Naive thymus-derived CD8-positive, alpha-beta T cell (primary cell): Measurements from ENCODE around the gene SULT1E1. TPM values are rescaled to one million over a fixed set of nuclear protein-coding genes. Genes with fewer than 3 reads are reported as not detected.
"Not testable (repeated sequence)": the region's sequence is repeated elsewhere in the genome, so short reads cannot be mapped to it uniquely, and the experiment has no call there.

Experiments
- ATAC-seq, 2 donors: fragments of 150-1000 bp; cut with Tn5 transposase in 1 of 2; sonication (Bioruptor Pico), chemical (Tn5 transposase) in 1 of 2; 1 replicate in 1 of 2; 2 replicates in 1 of 2; pipeline ENCODE4 v1.10.0; 2021; ENCODE audit warnings: mild to moderate bottlenecking in 2 of 2, moderate library complexity in 2 of 2
- POLR2A ChIA-PET: fragments of 350-600 bp; sonication (Branson Sonifier 250); formaldehyde crosslinking; loops from one replicate; lab custom pipeline; 2021; ENCODE audit warnings: antibody characterized with exemption; lab: Charles Lee
- DNase-seq, 10 donors: peaks; one replicate each; pipeline versions ENCODE4 v3.0.0 to v3.0.0-alpha.2; 2020 to 2022
- H3K27ac Mint-ChIP-seq, 10 donors: one replicate each; pipeline ENCODE4 v1.8.0; 2020 to 2022; ENCODE audit warnings: mild to moderate bottlenecking in 10 of 10, mixed read lengths in 10 of 10, moderate library complexity in 4 of 10, inconsistent platforms in 1 of 10
- H3K27me3 Mint-ChIP-seq, 5 donors: one replicate each; pipeline ENCODE4 v1.8.0; 2021 to 2022; ENCODE audit warnings: mixed read lengths in 5 of 5
- H3K36me3 Mint-ChIP-seq, 3 donors: one replicate each; pipeline ENCODE4 v1.8.0; 2020 to 2022; ENCODE audit warnings: mixed read lengths in 3 of 3, mild to moderate bottlenecking in 2 of 3, inconsistent platforms in 1 of 3
- H3K4me1 Mint-ChIP-seq, 4 donors: one replicate each; pipeline ENCODE4 v1.8.0; 2021 to 2022; ENCODE audit warnings: mixed read lengths in 4 of 4
- H3K4me3 Mint-ChIP-seq, 10 donors: one replicate each; pipeline ENCODE4 v1.8.0; 2020 to 2022; ENCODE audit warnings: mild to moderate bottlenecking in 10 of 10, mixed read lengths in 10 of 10, moderate library complexity in 6 of 10, inconsistent platforms in 1 of 10
- H3K9me3 Mint-ChIP-seq, 9 donors: one replicate each; pipeline ENCODE4 v1.8.0; 2020 to 2022; ENCODE audit warnings: mixed read lengths in 9 of 9, mild to moderate bottlenecking in 3 of 9, inconsistent platforms in 1 of 9, moderate library complexity in 1 of 9
- polyA plus RNA-seq, 3 donors: library from polyadenylated mRNA; unstranded; fragments of 300-500 nt; fragmentation: Illumina TruSeq; gene quantifications; one replicate each; pipeline ENCODE4 v1.2.3, GENCODE V29; 2021
- total RNA-seq, 8 experiments: library from RNA in 2 of 8; stranded (reverse) in 2 of 8; gene quantifications; one replicate each; pipeline ENCODE4 v1.2.3 and lab custom pipeline; 2021 to 2026

SULT1E1 gene
- total and polyA plus RNA-seq, 5 experiments from 2014 or later: not detected

GRCh38 chr4:69835766-69836165 lies 24.2 kb downstream of the SULT1E1 start:
- Mint-ChIP-seq H3K27ac (no peak overlapping the region), H3K4me1 (peaks cover 9 to 19% (median 14%) of the 10 kb centered on the region in 4 donors), H3K4me3 (no peak overlapping the region), H3K9me3 (no peaks in the 10 kb centered on the region), H3K36me3 (no peaks in the 10 kb centered on the region), H3K27me3 (peaks cover 0 to 4% (median 0%) of the 10 kb centered on the region in 5 donors)
- no peak for ATAC-seq
- DNase-seq: no peak
- POLR2A ChIA-PET: no interaction called here

DNA sequence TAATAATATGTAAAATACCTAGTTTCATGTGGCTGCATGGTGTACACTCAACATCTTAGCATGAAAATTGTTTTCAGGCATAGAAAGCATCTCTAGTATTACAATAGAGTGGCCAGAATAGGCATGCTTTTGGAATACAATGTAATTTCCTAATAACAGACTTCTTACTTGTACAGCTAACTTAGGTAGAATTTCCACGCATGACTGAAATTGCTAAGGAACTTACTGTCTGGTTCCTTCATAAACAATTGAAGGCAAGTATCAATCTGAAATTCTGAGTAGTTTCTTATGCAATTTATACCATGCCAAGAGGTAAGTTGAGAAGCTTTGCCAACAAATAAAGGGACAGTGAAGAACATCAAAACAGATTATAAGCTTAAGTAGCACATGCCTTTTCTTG lies 26.7 kb downstream of the SULT1E1 start:
- no peak for ATAC-seq
- no peak for DNase-seq
- POLR2A ChIA-PET: no interaction called here
- peaks cover 0 to under 1% (median 0%) of the 10 kb centered on the region in 9 donors for H3K9me3 Mint-ChIP-seq
- H3K36me3 Mint-ChIP-seq: no peaks in the 10 kb centered on the region
- H3K27me3 Mint-ChIP-seq: peaks cover 0 to 4% (median 0%) of the 10 kb centered on the region in 5 donors
- H3K4me3 Mint-ChIP-seq: no peak overlapping the region
- H3K4me1 Mint-ChIP-seq: peaks cover 16 to 22% (median 17%) of the 10 kb centered on the region in 4 donors
- H3K27ac Mint-ChIP-seq: no peak overlapping the region

DNA sequence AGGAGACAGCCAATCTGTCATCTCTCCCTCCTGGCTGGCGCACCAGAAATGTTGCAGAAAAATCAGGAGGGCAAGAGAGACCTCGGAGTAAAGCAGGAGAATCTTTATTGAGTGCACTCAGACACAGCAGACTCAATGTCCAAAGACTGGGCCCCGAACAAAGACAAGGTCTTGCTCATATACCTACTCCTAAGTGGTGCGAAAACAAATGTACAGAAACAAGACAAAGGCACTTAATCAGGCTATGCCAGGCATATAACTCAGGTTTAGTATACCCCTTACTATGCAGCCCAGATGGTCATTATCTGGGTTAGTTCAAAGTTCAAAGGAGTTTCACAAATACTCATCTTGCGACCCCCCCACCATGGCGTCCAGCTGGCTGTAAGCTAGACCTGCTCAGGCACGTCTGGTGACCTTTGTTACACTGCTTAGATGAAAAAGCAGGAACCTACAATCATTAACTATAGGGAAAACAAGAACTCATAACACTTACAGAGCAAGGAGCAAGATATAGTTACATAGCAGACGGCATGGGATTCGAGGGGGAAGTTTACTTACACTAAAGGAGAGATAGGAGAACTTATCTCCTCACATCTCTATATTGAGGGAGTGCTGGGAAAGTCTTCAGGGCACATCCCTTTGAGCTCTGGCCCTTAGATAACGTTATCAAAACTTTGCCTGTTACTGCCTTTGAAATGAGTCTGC lies 27.5 kb downstream of the SULT1E1 start:
- Mint-ChIP-seq H3K4me3 (peak overlapping the region in 3 of 10 donors; percentile 20 to 99 (median 91)), H3K27ac (peak overlapping the region in 2 of 10 donors; percentile 32 to 84), H3K9me3 (peaks cover 0 to 2% (median 0%) of the 10 kb centered on the region in 9 donors), H3K4me1 (peaks cover 16 to 22% (median 17%) of the 10 kb centered on the region in 4 donors), H3K27me3 (peaks cover 0 to 4% (median 0%) of the 10 kb centered on the region in 5 donors), H3K36me3 (no peaks in the 10 kb centered on the region)
- DNase-seq (no peak), ATAC-seq (no peak)
- POLR2A ChIA-PET: no interaction called here

GRCh38 chr4:69831646-69832325 lies 28.2 kb downstream of the SULT1E1 start:
- POLR2A ChIA-PET: interaction anchor here (1.5 kb wide), 1 partner anchor 10 kb away, joined by 3 read pairs; no protein-coding TSS in a partner anchor
- peak; percentile 77 to 82 for ATAC-seq

GRCh38 chr4:69831270-69831627 lies 28.7 kb downstream of the SULT1E1 start:
- H3K9me3 Mint-ChIP-seq: peaks cover 0 to 2% (median 0%) of the 10 kb centered on the region in 9 donors
- H3K4me3 Mint-ChIP-seq: peak overlapping the region; percentile 82 to 99 (median 94)
- H3K4me1 Mint-ChIP-seq: peaks cover 16 to 20% (median 16%) of the 10 kb centered on the region in 4 donors
- POLR2A ChIA-PET: interaction anchor here (1.5 kb wide), 1 partner anchor 9 kb away, joined by 3 read pairs; no protein-coding TSS in a partner anchor
- no peaks in the 10 kb centered on the region for H3K36me3 Mint-ChIP-seq
- no peak for DNase-seq
- H3K27ac Mint-ChIP-seq: peak overlapping the region in 7 of 10 donors; percentile 75 to 95 (median 91)
- H3K27me3 Mint-ChIP-seq: peaks cover 0 to 4% (median 0%) of the 10 kb centered on the region in 5 donors
- ATAC-seq: no peak

More at GRCh38 chr4:69831646-69832325, 28.2 kb downstream of the SULT1E1 start:
- H3K9me3 Mint-ChIP-seq: peaks cover 0 to 2% (median 0%) of the 10 kb centered on the region in 9 donors
- peak overlapping the region; percentile 82 to 99 (median 94) for H3K4me3 Mint-ChIP-seq
- H3K27me3 Mint-ChIP-seq: peaks cover 0 to 4% (median 0%) of the 10 kb centered on the region in 5 donors
- no peaks in the 10 kb centered on the region for H3K36me3 Mint-ChIP-seq
- peak in 1 of 10 donors; percentile 26 for DNase-seq
- H3K27ac Mint-ChIP-seq: peak overlapping the region in 8 of 10 donors; percentile 75 to 95 (median 90)
- H3K4me1 Mint-ChIP-seq: peaks cover 16 to 22% (median 17%) of the 10 kb centered on the region in 4 donors

DNA sequence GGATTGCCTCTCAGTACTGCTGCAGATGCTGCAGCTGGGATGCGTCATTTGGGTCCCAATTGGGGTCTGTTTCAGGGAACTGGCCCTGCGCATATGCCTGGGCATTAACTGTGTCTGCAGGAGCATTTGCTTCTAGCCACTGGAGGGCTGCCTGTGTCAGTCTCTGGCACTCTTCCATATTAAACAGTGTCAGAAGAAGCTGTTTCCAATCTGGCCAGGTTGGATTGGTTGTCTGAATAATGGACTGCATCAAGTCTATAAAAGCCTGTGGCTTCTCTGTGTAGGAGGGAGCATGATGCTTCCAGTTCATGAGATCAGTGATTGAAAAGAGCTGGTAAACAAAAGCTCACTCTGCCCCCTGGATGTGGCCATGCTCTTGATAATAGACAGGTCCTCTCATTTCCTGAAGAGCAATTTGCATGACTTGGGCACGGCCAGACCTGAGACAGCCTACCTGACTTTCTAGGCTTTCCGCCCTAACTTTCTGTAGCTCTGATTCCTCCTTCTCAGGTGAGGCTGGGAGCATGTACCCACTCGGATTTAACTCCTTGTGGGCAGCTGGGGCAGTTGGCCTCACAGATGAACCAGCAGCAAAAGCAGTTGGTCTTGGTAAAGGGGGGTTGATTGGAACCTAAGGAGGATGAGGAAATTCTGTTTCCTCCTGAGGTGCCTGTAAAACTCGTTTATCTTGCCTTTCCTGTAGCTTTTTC lies 29.2 kb downstream of the SULT1E1 start:
- H3K4me3 Mint-ChIP-seq: peak overlapping the region in 9 of 10 donors; percentile 40 to 96 (median 91)
- ATAC-seq: peak; percentile 30 to 57

GRCh38 chr4:69830192-69830559 lies 29.8 kb downstream of the SULT1E1 start:
- ATAC-seq (no peak), DNase-seq (no peak)
- Mint-ChIP-seq H3K36me3 (no peaks in the 10 kb centered on the region), H3K4me1 (peaks cover 16 to 27% (median 18%) of the 10 kb centered on the region in 4 donors), H3K4me3 (no peak overlapping the region), H3K27ac (no peak overlapping the region), H3K27me3 (peaks cover 0 to 4% (median 0%) of the 10 kb centered on the region in 5 donors), H3K9me3 (peaks cover 0 to 2% (median 0%) of the 10 kb centered on the region in 9 donors)
- POLR2A ChIA-PET: no interaction called here

More for the DNA sequence above, 29.2 kb downstream of the SULT1E1 start:
- DNase-seq: peak in 1 of 10 donors; percentile 15
- peaks cover 0 to 2% (median 0%) of the 10 kb centered on the region in 9 donors for H3K9me3 Mint-ChIP-seq
- POLR2A ChIA-PET: interaction anchor here (1.5 kb wide), 1 partner anchor 9 kb away, joined by 3 read pairs; no protein-coding TSS in a partner anchor
- no peaks in the 10 kb centered on the region for H3K36me3 Mint-ChIP-seq
- peaks cover 16 to 21% (median 16%) of the 10 kb centered on the region in 4 donors for H3K4me1 Mint-ChIP-seq
- peak overlapping the region in 1 of 10 donors; percentile 51 for H3K27ac Mint-ChIP-seq
- H3K27me3 Mint-ChIP-seq: peaks cover 0 to 4% (median 0%) of the 10 kb centered on the region in 5 donors

DNA sequence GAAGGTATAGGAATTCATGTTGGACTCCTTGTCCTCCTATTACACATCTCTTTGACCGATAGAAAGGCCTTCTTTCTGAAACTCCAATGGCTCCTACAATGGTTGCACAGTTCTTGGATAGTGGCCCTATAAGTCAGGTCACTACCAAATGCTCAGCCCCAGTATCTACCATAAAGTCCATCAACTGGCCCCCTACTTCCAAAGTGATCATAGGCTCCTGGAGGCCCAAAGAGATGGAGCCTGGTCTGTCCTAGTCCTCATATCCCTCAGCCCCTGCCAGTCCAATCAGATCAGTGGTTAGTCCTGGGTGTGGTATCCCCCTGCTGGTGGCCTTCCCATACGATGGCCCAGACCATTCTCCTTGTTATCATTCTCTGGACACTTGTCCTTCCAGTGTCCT lies 30.3 kb downstream of the SULT1E1 start:
- peaks cover 0 to 4% (median 0%) of the 10 kb centered on the region in 5 donors for H3K27me3 Mint-ChIP-seq
- POLR2A ChIA-PET: no interaction called here
- peaks cover 16 to 32% (median 20%) of the 10 kb centered on the region in 4 donors for H3K4me1 Mint-ChIP-seq
- no peak overlapping the region for H3K27ac Mint-ChIP-seq
- H3K9me3 Mint-ChIP-seq: peaks cover 0 to 2% (median 0%) of the 10 kb centered on the region in 9 donors
- no peak overlapping the region for H3K4me3 Mint-ChIP-seq
- no peak for DNase-seq
- no peak for ATAC-seq
- no peaks in the 10 kb centered on the region for H3K36me3 Mint-ChIP-seq

DNA sequence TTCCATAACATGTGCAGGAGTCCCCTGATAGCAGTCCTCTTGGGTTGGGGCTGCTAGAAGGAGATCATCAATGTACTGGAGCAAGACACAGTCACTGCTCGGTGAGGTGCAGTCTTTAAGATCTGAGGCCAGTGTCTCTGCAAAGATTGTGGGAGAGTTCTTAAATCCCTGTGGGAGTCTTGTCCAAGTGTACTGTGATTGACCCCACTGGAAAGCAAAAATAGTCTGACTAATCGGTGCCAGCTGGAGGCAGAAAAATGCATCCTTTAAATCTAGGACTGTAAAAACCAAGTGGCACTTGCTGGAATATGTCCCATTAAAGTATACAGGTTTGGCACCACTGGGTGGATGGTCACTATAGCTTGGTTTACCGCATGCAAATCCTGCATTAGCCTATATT lies 31.1 kb downstream of the SULT1E1 start:
- peaks cover 16 to 34% (median 24%) of the 10 kb centered on the region in 4 donors for H3K4me1 Mint-ChIP-seq
- DNase-seq (no peak), ATAC-seq (no peak)
- peaks cover 0 to 4% (median 0%) of the 10 kb centered on the region in 5 donors for H3K27me3 Mint-ChIP-seq
- no peak overlapping the region for H3K27ac Mint-ChIP-seq
- POLR2A ChIA-PET: no interaction called here
- H3K36me3 Mint-ChIP-seq: no peaks in the 10 kb centered on the region
- H3K4me3 Mint-ChIP-seq: no peak overlapping the region
- peaks cover 0 to 2% (median 0%) of the 10 kb centered on the region in 9 donors for H3K9me3 Mint-ChIP-seq

DNA sequence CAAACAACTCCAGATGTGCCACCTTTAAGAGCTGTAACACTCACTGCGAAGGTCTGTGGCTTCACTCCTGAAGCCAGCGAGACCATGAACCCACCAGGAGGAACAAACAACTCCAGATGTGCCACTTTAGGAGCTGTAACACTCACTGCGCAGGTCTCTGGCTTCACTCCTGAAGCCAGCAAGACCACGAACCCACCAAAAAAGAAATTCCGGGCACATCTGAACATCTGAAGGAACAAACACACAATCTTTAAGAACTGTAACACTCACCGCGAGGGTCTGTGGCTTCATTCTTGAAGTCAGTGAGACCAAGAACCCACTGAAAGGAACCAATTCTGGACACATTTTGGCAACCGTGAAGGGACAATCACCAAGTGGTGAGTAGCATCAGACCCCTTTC lies 34.9 kb downstream of the SULT1E1 start:
- POLR2A ChIA-PET: interaction anchor here (0.5 to 2.7 kb wide), 2 partner anchors 64 to 140 kb away, joined by 3 to 10 read pairs; partner anchors contain the start of gene SULT1B1
- not testable (repeated sequence) for H3K9me3 Mint-ChIP-seq, H3K36me3 Mint-ChIP-seq, ATAC-seq, H3K27me3 Mint-ChIP-seq, DNase-seq
- Mint-ChIP-seq H3K27ac (peak overlapping the region in 3 of 10 donors; percentile 19 to 26 (median 25)), H3K4me1 (peaks cover 5 to 21% (median 15%) of the 10 kb centered on the region in 4 donors), H3K4me3 (peak overlapping the region in 5 of 10 donors; percentile 14 to 70 (median 38))

DNA sequence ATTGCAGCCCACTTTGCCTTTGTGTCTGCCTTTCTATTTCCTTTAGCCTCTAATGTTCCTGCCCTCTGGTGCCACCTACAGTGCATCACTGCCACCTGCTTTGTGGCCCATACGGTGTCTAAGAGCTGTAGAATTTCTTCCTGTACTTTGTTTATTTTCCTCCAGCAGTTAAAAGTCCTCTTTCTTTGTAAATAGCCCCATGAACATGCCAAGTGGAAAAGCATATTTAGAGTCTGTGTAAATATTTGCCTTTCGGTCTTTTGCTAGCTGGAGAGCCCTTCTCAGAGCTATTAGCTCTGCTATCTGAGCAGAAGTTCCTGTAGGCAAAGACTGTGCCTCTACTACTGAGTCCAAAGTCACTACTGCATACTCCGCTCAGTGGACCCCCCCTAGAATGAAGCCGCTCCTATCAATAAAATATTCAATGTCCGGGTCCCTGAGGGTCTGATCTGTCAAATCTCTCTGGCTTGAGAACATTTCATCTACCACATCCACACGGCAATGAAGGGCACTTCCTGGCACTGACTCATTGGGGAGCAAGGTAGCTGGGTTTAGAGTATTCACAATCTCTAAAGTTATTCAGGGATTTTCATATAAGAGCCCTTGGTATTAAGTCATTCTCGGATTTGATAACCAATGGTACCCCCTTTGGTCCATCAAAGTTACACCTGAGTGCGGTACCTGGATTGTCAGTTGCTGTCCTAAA lies 36.3 kb downstream of the SULT1E1 start:
- Mint-ChIP-seq H3K27ac (peak overlapping the region in 7 of 10 donors; percentile 1 to 86 (median 36)), H3K27me3 (no peaks in the 10 kb centered on the region), H3K36me3 (no peaks in the 10 kb centered on the region), H3K4me1 (peaks cover 2 to 21% (median 15%) of the 10 kb centered on the region in 4 donors), H3K9me3 (peaks cover 0 to 2% (median 0%) of the 10 kb centered on the region in 9 donors), H3K4me3 (no peak overlapping the region)
- ATAC-seq (peak; percentile 99), DNase-seq (peak; percentile 20 to 79 (median 54))
- POLR2A ChIA-PET: interaction anchor here (0.8 to 2.7 kb wide), 3 partner anchors 63 to 134 kb away, joined by 3 to 10 read pairs (median 3); partner anchors contain the start of gene SULT1B1
